ENCODE measurements around the gene ATP11B.
A peak's percentile ranks its signal among the peaks of the same experiment; 100 is the strongest.
"Not testable (repeated sequence)": the region's sequence is repeated elsewhere in the genome, so short reads cannot be mapped to it uniquely, and the experiment has no call there.

The ATP11B gene

DNA sequence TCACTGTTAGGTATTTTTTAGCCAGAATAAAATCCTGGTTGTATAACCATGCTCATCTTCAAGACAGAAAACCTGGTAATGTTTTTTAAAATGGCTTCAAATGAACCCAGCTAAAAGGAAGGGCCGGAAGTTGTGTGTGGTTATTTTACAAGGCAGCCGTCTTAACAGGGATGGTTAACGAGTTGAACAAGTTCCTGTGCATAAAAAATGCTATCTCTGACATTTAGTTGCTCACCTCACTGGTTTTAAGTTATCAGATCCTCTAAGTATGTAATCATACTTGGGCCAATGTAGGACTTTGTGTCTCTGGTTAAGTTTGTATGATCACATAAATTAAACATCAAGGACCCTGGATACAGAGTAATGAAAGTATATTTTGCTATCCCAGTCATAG lies 2.1 kb downstream of the ATP11B start:
- peak; percentile 10 for DNase-seq (ENCODE audit: low read depth)

- no peak for DNase-seq (ENCODE audit: low read depth)
Observed at GRCh38 chr3:182796310-182796709, 3.0 kb downstream of the ATP11B start.

GRCh38 chr3:182797876-182798275 lies 4.6 kb downstream of the ATP11B start:
- no peak for DNase-seq (ENCODE audit: low read depth)

- DNase-seq (ENCODE audit: low read depth), result not testable (repeated sequence)
Observed at GRCh38 chr3:182799143-182799542, 5.8 kb downstream of the ATP11B start.

DNA sequence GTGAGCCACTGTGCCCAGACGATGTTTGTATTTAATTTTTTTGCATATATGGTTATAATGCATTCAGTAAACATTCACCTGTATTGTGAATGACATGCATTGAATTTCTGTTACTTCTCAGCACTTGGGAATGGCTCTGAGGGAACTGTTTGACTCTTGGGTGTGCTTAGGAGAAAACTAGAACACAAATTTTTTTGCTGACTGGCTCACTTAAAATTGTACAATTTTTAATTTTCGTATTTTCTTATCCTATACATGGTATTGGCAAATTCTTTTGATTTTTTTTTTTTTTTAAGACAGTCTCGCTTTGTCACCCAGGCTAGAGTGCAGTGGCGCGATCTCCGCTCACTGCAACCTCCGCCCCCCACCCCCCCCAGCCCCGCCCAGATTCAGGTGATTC lies 7.2 kb downstream of the ATP11B start:
- no peak for DNase-seq (ENCODE audit: low read depth)

GRCh38 chr3:182802413-182803390 lies 9.4 kb downstream of the ATP11B start:
- DNase-seq (ENCODE audit: low read depth), result no peak

GRCh38 chr3:182803596-182803995 lies 10.3 kb downstream of the ATP11B start:
- no peak for DNase-seq (ENCODE audit: low read depth)

GRCh38 chr3:182807061-182807460 lies 13.8 kb downstream of the ATP11B start:
- no peak for DNase-seq (ENCODE audit: low read depth)

- DNase-seq (ENCODE audit: low read depth), result no peak
Observed at GRCh38 chr3:182808041-182808770, 14.9 kb downstream of the ATP11B start.

- DNase-seq (ENCODE audit: low read depth), result no peak
Observed at GRCh38 chr3:182809531-182809930, 16.2 kb downstream of the ATP11B start.

DNA sequence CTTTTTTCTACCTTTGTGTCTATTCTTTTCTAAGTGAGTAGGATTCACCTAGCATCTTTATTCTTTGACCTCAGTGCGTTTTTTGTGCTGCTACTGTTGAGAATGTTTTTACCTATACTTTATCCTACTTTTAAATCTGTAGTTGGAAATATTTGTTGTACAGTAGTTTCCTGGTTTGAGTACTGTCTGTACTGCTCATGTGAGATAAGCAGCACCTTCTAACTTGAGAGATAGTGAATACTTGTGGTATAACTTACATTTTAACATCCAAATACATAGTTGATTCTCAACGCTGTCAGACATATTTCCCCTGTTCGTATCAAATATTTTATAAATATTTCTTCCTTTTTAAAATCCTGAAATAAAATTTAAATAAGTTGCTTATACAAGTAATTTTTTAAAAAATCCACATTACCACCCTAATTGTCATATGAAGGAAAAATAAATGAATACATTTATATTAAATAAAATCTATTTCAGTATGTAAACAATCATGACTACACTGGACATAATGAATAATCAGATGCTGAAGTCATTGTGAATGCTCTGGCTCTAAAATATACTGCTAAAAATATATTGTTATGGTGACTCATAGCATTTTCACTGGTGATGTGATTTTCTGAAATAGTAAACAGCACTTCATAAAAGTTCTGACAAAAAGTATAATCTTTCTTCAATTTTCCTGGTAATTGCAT lies 17.4 kb downstream of the ATP11B start:
- DNase-seq (ENCODE audit: low read depth), result no peak

GRCh38 chr3:182811269-182811596 lies 17.9 kb downstream of the ATP11B start:
- no peak for DNase-seq (ENCODE audit: low read depth)

- DNase-seq (ENCODE audit: low read depth), result no peak
Observed at GRCh38 chr3:182812123-182812522, 18.8 kb downstream of the ATP11B start.

- DNase-seq (ENCODE audit: low read depth), result no peak
Observed at GRCh38 chr3:182814419-182815062, 21.2 kb downstream of the ATP11B start.

GRCh38 chr3:182816181-182816580 lies 22.9 kb downstream of the ATP11B start:
- no peak for DNase-seq (ENCODE audit: low read depth)

GRCh38 chr3:182818296-182818978 lies 25.1 kb downstream of the ATP11B start:
- DNase-seq (ENCODE audit: low read depth), result no peak

DNA sequence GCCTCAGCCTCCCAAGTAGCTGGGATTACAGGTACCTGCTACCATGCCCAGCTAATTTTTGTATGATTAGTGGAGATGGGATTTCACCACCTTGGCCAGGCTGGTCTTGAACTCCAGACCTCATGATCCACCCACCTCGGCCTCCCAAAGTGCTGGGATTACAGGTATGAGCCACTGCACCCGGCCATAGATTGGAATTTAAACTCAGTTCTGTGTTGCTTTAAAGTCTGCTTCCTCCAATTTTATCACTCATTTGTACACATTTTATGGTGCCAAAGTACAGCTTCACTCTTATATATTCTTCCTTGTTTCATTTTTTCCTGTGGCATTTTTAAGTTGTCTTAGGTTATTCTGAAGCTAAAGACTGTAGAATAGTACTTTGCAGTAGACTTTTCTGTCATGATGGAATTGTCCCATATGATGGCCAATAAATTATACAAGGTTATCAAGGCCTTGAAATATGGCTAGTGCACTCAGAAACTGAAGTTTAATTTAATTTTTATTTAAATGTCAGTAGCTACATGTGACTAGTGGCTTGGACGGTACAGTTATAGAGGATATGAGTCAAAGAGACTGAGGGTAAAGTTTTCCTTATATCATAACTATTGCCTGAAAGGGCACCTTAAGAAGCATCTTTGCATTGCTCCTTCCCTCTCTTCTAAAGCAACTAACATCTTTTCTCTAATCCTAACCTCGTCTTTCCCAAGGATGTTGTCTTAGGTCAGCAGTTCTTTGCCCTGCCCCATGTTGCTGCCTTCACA lies 28.1 kb downstream of the ATP11B start:
- DNase-seq (ENCODE audit: low read depth), result no peak

DNA sequence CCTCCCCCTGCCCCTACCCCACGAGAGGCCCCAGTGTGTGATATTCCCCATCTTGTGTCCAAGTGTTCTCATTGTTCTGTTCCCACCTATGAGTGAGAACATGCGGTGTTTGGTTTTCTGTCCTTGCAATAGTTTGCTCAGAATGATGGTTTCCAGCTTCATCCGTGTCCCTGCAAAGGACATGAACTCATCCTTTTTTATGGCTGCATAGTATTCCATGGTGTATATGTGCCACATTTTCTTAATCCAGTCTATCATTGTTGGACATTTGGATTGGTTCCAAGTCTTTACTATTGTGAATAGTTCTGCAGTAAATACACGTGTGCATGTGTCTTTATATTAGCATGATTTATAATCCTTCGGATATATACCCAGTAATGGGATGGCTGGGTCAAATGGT lies 29.0 kb downstream of the ATP11B start:
- not testable (repeated sequence) for DNase-seq (ENCODE audit: low read depth)

DNA sequence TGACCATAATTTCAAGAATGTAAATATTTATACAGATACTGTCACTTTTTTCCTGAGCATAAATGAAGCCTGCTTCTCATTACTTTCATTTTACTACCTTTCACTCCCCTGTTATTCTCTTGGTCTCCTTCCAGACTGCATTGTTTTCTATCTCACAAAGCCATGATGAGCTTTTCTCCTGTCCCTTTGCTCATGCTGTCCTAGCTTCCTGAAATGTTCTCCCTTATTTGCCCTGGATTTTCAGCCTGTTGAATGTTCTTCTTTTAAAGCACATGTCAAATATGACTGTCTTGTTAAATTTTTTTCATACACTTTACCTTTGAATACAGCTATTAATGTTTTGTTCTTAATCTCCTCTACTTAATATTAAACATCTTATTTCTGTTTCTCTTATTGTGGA lies 31.7 kb downstream of the ATP11B start:
- DNase-seq (ENCODE audit: low read depth), result no peak

- DNase-seq (ENCODE audit: low read depth), result no peak
Observed at GRCh38 chr3:182829761-182830405, 36.6 kb downstream of the ATP11B start.
